Measurements from ENCODE around the gene TSPEAR. TPM values are rescaled to one million over a fixed set of nuclear protein-coding genes. Genes with fewer than 3 reads are reported as not detected.

The TSPEAR gene
- total and polyA plus RNA-seq, 4 donors = 0.24 to 0.66 (median 0.33) TPM; not detected in 1

- no peak overlapping the region for H3K4me3 ChIP-seq (ENCODE audit: low read depth, low read length)
- no peaks in the 10 kb centered on the region for H3K9me3 ChIP-seq (ENCODE audit: control insufficient read depth, insufficient read depth, low read length)
- DNase-seq (ENCODE audit: low read depth in 4 of 6, low spot score in 6 of 6) = no peak
- H3K4me1 ChIP-seq (ENCODE audit: control insufficient read depth, insufficient read depth, low read length) = peaks cover 6% of the 10 kb centered on the region
- H3K27me3 ChIP-seq (ENCODE audit: control insufficient read depth, insufficient read depth, low read length) = no peaks in the 10 kb centered on the region
- H3K27ac ChIP-seq (ENCODE audit: low read depth, low read length) = no peak overlapping the region
- no peaks in the 10 kb centered on the region for H3K36me3 ChIP-seq (ENCODE audit: control insufficient read depth, insufficient read depth, low read length)
- WGBS (ENCODE audit: insufficient coverage) = 79% methylated on average over 12 of the region's 15 CpGs
Measured at GRCh38 chr21:44682580-44683151, 28.7 kb downstream of the TSPEAR start.

- WGBS (ENCODE audit: insufficient coverage) = 79% methylated on average over 23 of the region's 23 CpGs
- H3K27ac ChIP-seq (ENCODE audit: low read depth, low read length) = no peak within 1 kb of the TSS
- H3K9me3 ChIP-seq (ENCODE audit: control insufficient read depth, insufficient read depth, low read length) = no peaks in the 10 kb centered on the region
- H3K4me3 ChIP-seq (ENCODE audit: low read depth, low read length) = no peak within 1 kb of the TSS
- H3K27me3 ChIP-seq (ENCODE audit: control insufficient read depth, insufficient read depth, low read length) = no peaks in the 10 kb centered on the region
- H3K36me3 ChIP-seq (ENCODE audit: control insufficient read depth, insufficient read depth, low read length) = no peaks in the 10 kb centered on the region
- H3K4me1 ChIP-seq (ENCODE audit: control insufficient read depth, insufficient read depth, low read length) = peaks cover 4% of the 10 kb centered on the region
- no peak for DNase-seq (ENCODE audit: low read depth in 4 of 6, low spot score in 6 of 6)
Measured at GRCh38 chr21:44681861-44682579, 29.4 kb downstream of the TSPEAR start, which contains the start of gene KRTAP12-1. TSS of gene KRTAP12-1 (minus strand) at chr21:44682163. CDS start at chr21:44682123, 40 bp downstream.

DNA sequence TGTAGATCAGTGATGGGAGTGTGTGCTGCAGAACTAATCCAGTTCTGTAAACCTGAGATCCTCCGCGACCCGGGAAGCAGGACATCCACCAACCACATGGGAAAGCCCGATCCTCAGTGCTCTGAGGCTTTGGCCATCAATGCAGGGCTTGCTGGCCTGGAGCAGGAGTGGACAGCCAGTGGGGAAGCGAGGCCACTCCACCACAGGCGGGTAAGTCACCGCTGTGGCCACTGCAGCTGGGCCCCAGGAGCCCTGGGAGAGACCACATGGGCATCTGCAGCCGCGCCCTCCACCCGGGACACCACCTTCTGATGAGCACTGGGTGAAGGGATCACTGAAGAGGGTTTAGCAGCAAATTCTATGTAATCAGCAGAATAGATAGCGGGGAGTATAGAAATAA, 30.2 kb downstream of the TSPEAR start:
- Histone ChIP-seq H3K36me3 (ENCODE audit: control insufficient read depth, insufficient read depth, low read length) (no peaks in the 10 kb centered on the region), H3K4me1 (ENCODE audit: control insufficient read depth, insufficient read depth, low read length) (no peaks in the 10 kb centered on the region), H3K9me3 (ENCODE audit: control insufficient read depth, insufficient read depth, low read length) (no peaks in the 10 kb centered on the region), H3K27me3 (ENCODE audit: control insufficient read depth, insufficient read depth, low read length) (no peaks in the 10 kb centered on the region), H3K27ac (ENCODE audit: low read depth, low read length) (no peak overlapping the region), H3K4me3 (ENCODE audit: low read depth, low read length) (no peak overlapping the region)
- DNase-seq (ENCODE audit: low read depth in 4 of 6, low spot score in 6 of 6) = no peak
- 76% methylated on average over 7 of the region's 11 CpGs for WGBS (ENCODE audit: insufficient coverage)

DNA sequence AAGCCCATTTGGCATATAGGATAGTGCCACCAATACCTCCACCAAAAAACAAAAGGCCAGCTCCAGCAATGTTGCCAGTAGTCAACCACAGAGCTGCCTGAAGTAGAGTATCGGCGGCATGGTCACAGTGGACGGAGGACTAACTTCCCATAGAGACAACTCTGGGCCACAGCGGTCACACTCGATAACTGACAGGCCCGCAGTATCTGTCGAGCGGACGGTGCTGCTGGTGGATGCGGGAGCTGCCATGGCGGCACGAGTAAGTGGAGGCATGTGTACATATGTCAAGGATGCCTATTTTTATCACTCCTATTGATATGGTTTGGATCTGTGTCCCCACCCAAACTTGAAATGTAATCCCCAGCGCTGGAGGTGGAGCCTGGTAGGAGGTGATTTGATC, 33.5 kb downstream of the TSPEAR start:
- no peak overlapping the region for H3K27ac ChIP-seq (ENCODE audit: low read depth, low read length)
- H3K27me3 ChIP-seq (ENCODE audit: control insufficient read depth, insufficient read depth, low read length) = no peaks in the 10 kb centered on the region
- no peak overlapping the region for H3K4me3 ChIP-seq (ENCODE audit: low read depth, low read length)
- no peaks in the 10 kb centered on the region for H3K4me1 ChIP-seq (ENCODE audit: control insufficient read depth, insufficient read depth, low read length)
- no peaks in the 10 kb centered on the region for H3K9me3 ChIP-seq (ENCODE audit: control insufficient read depth, insufficient read depth, low read length)
- H3K36me3 ChIP-seq (ENCODE audit: control insufficient read depth, insufficient read depth, low read length) = no peaks in the 10 kb centered on the region
- no peak for DNase-seq (ENCODE audit: low read depth in 4 of 6, low spot score in 6 of 6)
- WGBS (ENCODE audit: insufficient coverage) = 100% methylated on average over 2 of the region's 13 CpGs

DNA sequence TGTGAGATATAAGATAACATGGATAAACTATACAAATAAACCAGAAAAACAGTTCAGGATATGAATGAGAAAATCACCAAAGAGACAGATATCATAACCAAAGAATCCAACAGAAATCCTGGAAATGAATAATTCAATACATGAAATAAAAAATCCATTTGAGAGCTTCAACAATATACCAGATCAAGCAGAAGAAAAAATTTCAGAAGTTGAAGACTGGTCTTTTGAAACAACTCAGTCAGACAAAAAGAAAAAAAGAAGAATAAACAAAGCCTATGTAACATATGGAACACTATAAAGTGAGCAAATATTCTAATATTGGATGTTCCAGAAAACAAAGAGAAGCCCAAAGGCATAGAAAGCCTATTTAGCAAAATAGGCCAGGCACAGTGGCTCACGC, 39.5 kb downstream of the TSPEAR start:
- WGBS (ENCODE audit: insufficient coverage) = no CpG with 5 or more reads among the region's 1 CpG
- Histone ChIP-seq H3K4me1 (ENCODE audit: control insufficient read depth, insufficient read depth, low read length) (no peaks in the 10 kb centered on the region), H3K9me3 (ENCODE audit: control insufficient read depth, insufficient read depth, low read length) (peaks cover 4% of the 10 kb centered on the region), H3K27ac (ENCODE audit: low read depth, low read length) (no peak overlapping the region), H3K4me3 (ENCODE audit: low read depth, low read length) (no peak overlapping the region), H3K27me3 (ENCODE audit: control insufficient read depth, insufficient read depth, low read length) (no peaks in the 10 kb centered on the region), H3K36me3 (ENCODE audit: control insufficient read depth, insufficient read depth, low read length) (no peaks in the 10 kb centered on the region)
- DNase-seq (ENCODE audit: low read depth in 4 of 6, low spot score in 6 of 6) = no peak

DNA sequence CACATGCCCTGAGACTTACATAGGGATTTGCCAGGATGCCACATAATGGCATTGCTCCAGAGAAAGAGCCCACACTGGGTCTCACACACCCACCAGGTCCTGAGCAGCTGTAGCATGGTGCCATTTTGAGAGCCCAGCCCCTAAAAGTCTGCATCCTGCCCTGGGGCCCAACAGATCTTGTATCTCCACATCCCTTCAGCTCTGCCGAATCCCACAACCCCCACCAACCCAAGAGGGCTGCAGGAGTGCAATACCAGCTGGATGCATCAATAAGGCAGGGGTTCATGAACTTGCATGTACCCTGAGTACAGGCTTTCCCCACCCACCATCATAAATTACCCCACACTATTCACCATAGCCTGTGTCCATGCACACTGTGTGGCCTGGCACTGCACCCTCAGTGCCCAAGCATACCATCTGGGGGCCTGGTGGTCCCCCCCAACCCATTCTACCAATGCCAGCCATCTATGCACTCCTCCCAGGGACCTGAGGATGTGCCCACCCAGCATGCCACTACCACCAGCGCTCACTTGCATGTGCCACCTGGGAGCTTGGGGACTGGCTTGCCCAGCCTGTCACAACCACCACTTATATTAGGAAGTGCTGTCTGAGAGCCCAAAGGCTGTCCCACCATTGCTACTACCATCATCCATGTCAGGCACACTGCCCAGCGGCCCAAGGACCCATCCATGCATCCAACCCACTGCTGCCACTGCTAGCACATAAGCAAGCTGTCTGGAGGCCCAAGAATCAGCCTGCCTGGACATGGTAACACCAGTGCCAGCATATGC, 40.5 kb downstream of the TSPEAR start:
- Histone ChIP-seq H3K4me1 (ENCODE audit: control insufficient read depth, insufficient read depth, low read length) (no peaks in the 10 kb centered on the region), H3K27me3 (ENCODE audit: control insufficient read depth, insufficient read depth, low read length) (no peaks in the 10 kb centered on the region), H3K4me3 (ENCODE audit: low read depth, low read length) (no peak overlapping the region), H3K27ac (ENCODE audit: low read depth, low read length) (no peak overlapping the region), H3K9me3 (ENCODE audit: control insufficient read depth, insufficient read depth, low read length) (peaks cover 4% of the 10 kb centered on the region), H3K36me3 (ENCODE audit: control insufficient read depth, insufficient read depth, low read length) (no peaks in the 10 kb centered on the region)
- no peak for DNase-seq (ENCODE audit: low read depth in 4 of 6, low spot score in 6 of 6)
- WGBS (ENCODE audit: insufficient coverage) = 69% methylated on average over 3 of the region's 3 CpGs

DNA sequence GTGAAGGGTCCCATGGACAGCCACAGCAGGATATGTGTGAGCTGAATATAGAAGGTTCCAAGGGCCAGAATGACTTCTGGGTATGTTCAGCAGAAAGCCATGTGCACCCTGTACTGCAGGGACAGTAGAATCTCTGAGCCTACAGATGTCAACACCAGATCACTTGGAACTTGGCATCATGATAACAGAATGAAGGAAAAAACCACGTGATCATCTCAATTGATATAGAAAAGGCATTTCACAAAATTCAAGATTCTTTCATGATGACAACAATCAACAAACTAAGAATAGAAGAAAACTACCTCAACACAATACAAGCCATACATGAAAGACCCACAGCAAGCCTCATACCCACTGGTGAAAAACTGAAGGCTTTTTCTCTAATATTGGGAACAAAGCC, 43.8 kb downstream of the TSPEAR start:
- Histone ChIP-seq H3K4me3 (ENCODE audit: low read depth, low read length) (no peak overlapping the region), H3K27me3 (ENCODE audit: control insufficient read depth, insufficient read depth, low read length) (no peaks in the 10 kb centered on the region), H3K27ac (ENCODE audit: low read depth, low read length) (no peak overlapping the region), H3K36me3 (ENCODE audit: control insufficient read depth, insufficient read depth, low read length) (no peaks in the 10 kb centered on the region), H3K9me3 (ENCODE audit: control insufficient read depth, insufficient read depth, low read length) (peaks cover 4% of the 10 kb centered on the region), H3K4me1 (ENCODE audit: control insufficient read depth, insufficient read depth, low read length) (no peaks in the 10 kb centered on the region)
- 50% methylated on average over 1 of the region's 1 CpG for WGBS (ENCODE audit: insufficient coverage)
- DNase-seq (ENCODE audit: low read depth in 4 of 6, low spot score in 6 of 6) = no peak

- Histone ChIP-seq H3K4me3 (ENCODE audit: low read depth, low read length) (no peak within 1 kb of the TSS), H3K4me1 (ENCODE audit: control insufficient read depth, insufficient read depth, low read length) (no peaks in the 10 kb centered on the region), H3K27ac (ENCODE audit: low read depth, low read length) (no peak within 1 kb of the TSS), H3K27me3 (ENCODE audit: control insufficient read depth, insufficient read depth, low read length) (no peaks in the 10 kb centered on the region), H3K9me3 (ENCODE audit: control insufficient read depth, insufficient read depth, low read length) (peaks cover 2% of the 10 kb centered on the region), H3K36me3 (ENCODE audit: control insufficient read depth, insufficient read depth, low read length) (no peaks in the 10 kb centered on the region)
- WGBS (ENCODE audit: insufficient coverage) = 62% methylated on average over 15 of the region's 19 CpGs
- peak in 2 of 6 donors; percentile 28 to 55 for DNase-seq (ENCODE audit: low read depth in 4 of 6, low spot score in 6 of 6)
Measured at GRCh38 chr21:44666401-44667320, 44.7 kb downstream of the TSPEAR start, which contains the start of gene KRTAP12-2. TSS of gene KRTAP12-2 (minus strand) at chr21:44666927. CDS start at chr21:44666886, 41 bp downstream.

GRCh38 chr21:44664691-44665090, 46.7 kb downstream of the TSPEAR start:
- Histone ChIP-seq H3K27ac (ENCODE audit: low read depth, low read length) (no peak overlapping the region), H3K9me3 (ENCODE audit: control insufficient read depth, insufficient read depth, low read length) (no peaks in the 10 kb centered on the region), H3K36me3 (ENCODE audit: control insufficient read depth, insufficient read depth, low read length) (no peaks in the 10 kb centered on the region), H3K27me3 (ENCODE audit: control insufficient read depth, insufficient read depth, low read length) (no peaks in the 10 kb centered on the region), H3K4me3 (ENCODE audit: low read depth, low read length) (no peak overlapping the region), H3K4me1 (ENCODE audit: control insufficient read depth, insufficient read depth, low read length) (no peaks in the 10 kb centered on the region)
- 94% methylated on average over 5 of the region's 5 CpGs for WGBS (ENCODE audit: insufficient coverage)
- no peak for DNase-seq (ENCODE audit: low read depth in 4 of 6, low spot score in 6 of 6)
